Esophagus squamous epithelium (tissue), 5 donors: ENCODE data around the gene ATP5PF. TPM values are rescaled to one million over a fixed set of nuclear protein-coding genes. Genes with fewer than 3 reads are reported as not detected.

Experiments used
- DNase-seq: peaks from one replicate; lab custom pipeline; 2025; lab: John Stamatoyannopoulos, UW
- H3K27ac ChIP-seq, 4 donors: fragments of 200-600 bp; sonication (generic); one replicate each; pipeline ENCODE4 v1.5.1; 2016 to 2019; ENCODE audit warnings: mild to moderate bottlenecking in 1 of 4
- H3K27me3 ChIP-seq, 4 donors: fragments of 200-600 bp; sonication (generic); 1 replicate in 3 of 4; 2 replicates in 1 of 4; pipeline versions ENCODE4 v1.5.1 to v1.6.0; 2017 to 2021; ENCODE audit warnings: antibody characterized with exemption in 1 of 4
- H3K36me3 ChIP-seq, 3 donors: fragments of 200-600 bp; sonication (generic); one replicate each; pipeline ENCODE4 v1.5.1; 2016 to 2019
- H3K4me1 ChIP-seq, 3 donors: fragments of 200-600 bp; sonication (generic); one replicate each; pipeline ENCODE4 v1.5.1; 2017 to 2019
- H3K4me3 ChIP-seq, 4 donors: fragments of 200-600 bp; sonication (generic); 1 replicate in 3 of 4; 2 replicates in 1 of 4; pipeline ENCODE4 v1.5.1; 2016 to 2019; ENCODE audit warnings: mild to moderate bottlenecking in 2 of 4, moderate library complexity in 1 of 4
- H3K9me3 ChIP-seq, 3 donors: fragments of 200-600 bp; sonication (generic); one replicate each; pipeline ENCODE4 v1.5.1; 2016 to 2019
- POLR2A ChIP-seq, 4 donors: fragments of 450-650 bp; IDR thresholded peaks; one replicate each; pipeline ENCODE4 v1.6.1; 2017; ENCODE audit warnings: antibody characterized with exemption in 4 of 4, mild to moderate bottlenecking in 4 of 4, moderate library complexity in 3 of 4
- WGBS, 2 donors: methylation state at CpG; one replicate each; pipeline ENCODE4 v1.1.5; 2018; 5-methylcytosine and 5-hydroxymethylcytosine counted together
- intact Hi-C: fragments of 100-400 bp; cut with DNase I; formaldehyde crosslinking; loops from one replicate; pipeline ENCODE4 v1.15.0; 2022
- total RNA-seq, 4 donors: library from RNA; depleted of rRNA; stranded (reverse); fragments of >200 nt; gene quantifications; one replicate each; pipeline ENCODE4 v1.1.0, GENCODE V29; 2016
- TF ChIP-seq, protein P1 (sequence below), 6 experiments: fragments of 450-650 bp in 4 of 6; fragments of 200-600 bp in 2 of 6; sonication (generic) in 2 of 6; IDR thresholded peaks; one replicate each; pipeline ENCODE4 v1.5.1; 2016 to 2019; ENCODE audit warnings: antibody characterized with exemption in 6 of 6, mild to moderate bottlenecking in 4 of 6, moderate library complexity in 4 of 6
- donor health status: DM: yes; HTN: yes; CAD: no.

The ATP5PF gene
- total RNA-seq, 4 donors from 2014 or later, result 123 to 192 (median 129) TPM

DNA sequence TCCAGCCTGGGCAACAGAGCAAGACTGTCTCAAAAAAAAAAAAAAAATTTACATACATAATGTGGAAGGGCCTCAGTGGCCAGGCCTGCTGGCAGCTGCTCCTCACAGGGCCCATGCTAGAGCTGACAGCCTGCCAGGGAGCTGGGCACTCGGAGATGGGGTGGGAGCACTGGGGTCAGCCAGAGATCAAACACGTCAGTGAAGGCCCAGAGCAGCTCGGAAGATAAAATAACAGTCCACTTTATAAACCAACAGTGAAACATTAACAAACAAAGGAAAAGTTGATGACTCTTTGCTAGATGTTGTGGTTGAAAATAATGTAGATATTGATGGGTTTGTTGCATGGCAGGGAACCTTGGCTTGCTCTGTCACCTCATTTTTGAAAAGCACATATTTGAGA lies 42.7 kb downstream of the ATP5PF start:
- Histone ChIP-seq H3K9me3 (no peaks in the 10 kb centered on the region), H3K27ac (no peak overlapping the region), H3K4me3 (no peak overlapping the region), H3K4me1 (no peaks in the 10 kb centered on the region), H3K36me3 (peaks cover 0 to 9% (median 0%) of the 10 kb centered on the region in 3 donors), H3K27me3 (no peaks in the 10 kb centered on the region)
- intact Hi-C loops, result no loop called here
- TF ChIP-seq, protein P1, sequence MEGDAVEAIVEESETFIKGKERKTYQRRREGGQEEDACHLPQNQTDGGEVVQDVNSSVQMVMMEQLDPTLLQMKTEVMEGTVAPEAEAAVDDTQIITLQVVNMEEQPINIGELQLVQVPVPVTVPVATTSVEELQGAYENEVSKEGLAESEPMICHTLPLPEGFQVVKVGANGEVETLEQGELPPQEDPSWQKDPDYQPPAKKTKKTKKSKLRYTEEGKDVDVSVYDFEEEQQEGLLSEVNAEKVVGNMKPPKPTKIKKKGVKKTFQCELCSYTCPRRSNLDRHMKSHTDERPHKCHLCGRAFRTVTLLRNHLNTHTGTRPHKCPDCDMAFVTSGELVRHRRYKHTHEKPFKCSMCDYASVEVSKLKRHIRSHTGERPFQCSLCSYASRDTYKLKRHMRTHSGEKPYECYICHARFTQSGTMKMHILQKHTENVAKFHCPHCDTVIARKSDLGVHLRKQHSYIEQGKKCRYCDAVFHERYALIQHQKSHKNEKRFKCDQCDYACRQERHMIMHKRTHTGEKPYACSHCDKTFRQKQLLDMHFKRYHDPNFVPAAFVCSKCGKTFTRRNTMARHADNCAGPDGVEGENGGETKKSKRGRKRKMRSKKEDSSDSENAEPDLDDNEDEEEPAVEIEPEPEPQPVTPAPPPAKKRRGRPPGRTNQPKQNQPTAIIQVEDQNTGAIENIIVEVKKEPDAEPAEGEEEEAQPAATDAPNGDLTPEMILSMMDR (IDR thresholded peaks at IDR 0.05), result no peak
- TF ChIP-seq POLR2A (IDR thresholded peaks at IDR 0.05), result no peak
- 65 to 75% methylated on average over 3 of the region's 3 CpGs for WGBS, 2 donors
- no peak for DNase-seq

DNA sequence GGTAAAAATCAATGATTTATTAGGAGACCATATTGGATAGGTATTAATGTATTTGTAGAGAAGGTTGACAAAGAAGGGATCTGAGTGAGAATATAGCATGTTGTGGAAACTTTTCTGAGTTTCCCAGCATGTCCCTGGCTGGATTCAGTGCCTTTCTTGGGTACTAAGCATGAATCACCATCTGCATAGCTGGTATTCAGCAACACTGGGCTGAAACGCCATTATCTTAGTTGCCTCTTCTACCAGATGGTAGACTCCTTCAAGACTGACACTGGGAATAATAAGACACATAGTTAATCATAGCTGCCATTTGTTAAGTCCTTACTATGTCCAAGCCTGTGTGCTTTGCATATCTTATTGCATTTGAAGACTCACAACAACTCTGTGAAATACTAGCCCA lies 45.5 kb downstream of the ATP5PF start:
- Histone ChIP-seq H3K36me3 (peaks cover 0 to 5% (median 0%) of the 10 kb centered on the region in 3 donors), H3K27ac (peak overlapping the region in 1 of 4 donors; percentile 42), H3K27me3 (no peaks in the 10 kb centered on the region), H3K4me3 (no peak overlapping the region), H3K9me3 (no peaks in the 10 kb centered on the region), H3K4me1 (no peaks in the 10 kb centered on the region)
- 50 to 67% methylated on average over 1 of the region's 1 CpG for WGBS, 2 donors
- no peak for DNase-seq
- intact Hi-C loops, result no loop called here
- no peak for TF ChIP-seq POLR2A (IDR thresholded peaks at IDR 0.05)
- TF ChIP-seq, protein P1 (IDR thresholded peaks at IDR 0.05), result no peak

DNA sequence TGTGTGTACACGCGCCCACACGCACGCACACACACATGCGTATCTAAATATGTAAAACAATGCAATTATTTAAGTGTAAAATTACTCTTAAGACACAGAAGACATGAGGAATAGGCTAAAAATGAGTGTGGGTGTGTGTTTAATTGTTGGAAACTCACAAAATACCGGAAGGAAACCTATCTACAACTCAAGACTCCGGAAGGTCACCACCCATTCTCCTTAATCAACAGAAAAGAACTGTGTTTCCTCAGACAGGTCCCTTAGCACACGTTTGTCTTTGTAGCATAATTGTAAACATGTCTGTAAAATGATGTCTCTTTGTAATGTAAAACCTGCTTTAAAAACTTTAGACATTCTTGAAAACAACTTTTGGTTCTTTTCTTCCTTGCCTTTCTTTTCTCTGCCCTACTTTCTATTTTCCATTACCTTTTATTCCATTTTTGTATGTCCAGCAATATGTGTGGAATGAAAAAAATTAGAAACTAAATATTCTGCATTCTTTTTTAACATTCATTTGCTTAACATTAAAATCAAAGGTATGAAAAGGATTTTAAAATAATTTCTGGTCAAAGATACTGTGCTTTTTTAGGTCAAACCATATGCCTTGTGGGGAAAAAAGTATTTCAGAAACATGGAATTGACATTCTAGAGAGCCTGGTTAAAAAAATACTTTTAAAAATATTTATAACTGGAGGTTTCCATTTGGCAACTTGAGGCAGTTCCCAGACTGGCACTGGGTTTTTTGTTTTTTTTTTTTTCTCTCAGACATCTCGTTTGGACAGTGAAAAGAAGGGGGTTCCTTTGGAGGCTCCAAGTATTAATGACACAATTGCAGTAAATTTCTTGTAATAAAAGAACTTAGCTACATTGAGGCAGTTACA lies 46.2 kb downstream of the ATP5PF start:
- no peaks in the 10 kb centered on the region for H3K27me3 ChIP-seq
- peak overlapping the region in 3 of 4 donors; percentile 15 to 47 (median 35) for H3K27ac ChIP-seq
- no peaks in the 10 kb centered on the region for H3K9me3 ChIP-seq
- no peaks in the 10 kb centered on the region for H3K4me1 ChIP-seq
- H3K36me3 ChIP-seq, result no peaks in the 10 kb centered on the region
- H3K4me3 ChIP-seq, result no peak overlapping the region
- WGBS, 2 donors, result 60 to 65% methylated on average over 9 of the region's 9 CpGs
- TF ChIP-seq POLR2A (IDR thresholded peaks at IDR 0.05), result no peak
- TF ChIP-seq, protein P1 (IDR thresholded peaks at IDR 0.05), result no peak
- intact Hi-C loops, result no loop called here
- no peak for DNase-seq

DNA sequence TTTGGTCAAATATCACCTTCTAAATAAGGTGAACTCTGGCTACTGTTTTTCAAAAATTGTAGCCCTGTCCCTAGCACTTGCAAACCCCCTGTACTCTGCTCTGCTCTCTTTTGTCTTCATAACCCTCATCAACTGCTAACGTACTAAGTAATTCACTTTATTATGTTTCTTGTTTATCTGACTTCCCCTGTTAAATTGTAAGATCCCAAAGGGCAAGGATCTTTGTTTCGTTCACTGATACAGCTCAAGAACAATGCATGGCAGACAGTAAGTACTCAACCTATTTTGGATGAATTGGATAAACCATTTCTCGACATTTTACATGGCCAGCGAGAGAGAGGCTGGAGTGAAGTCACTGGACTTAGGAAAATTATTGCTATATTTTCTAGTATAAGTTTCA lies 46.9 kb downstream of the ATP5PF start:
- Histone ChIP-seq H3K27ac (peak overlapping the region in 3 of 4 donors; percentile 34 to 47 (median 35)), H3K36me3 (no peaks in the 10 kb centered on the region), H3K4me3 (no peak overlapping the region), H3K4me1 (no peaks in the 10 kb centered on the region), H3K9me3 (no peaks in the 10 kb centered on the region), H3K27me3 (no peaks in the 10 kb centered on the region)
- DNase-seq, result no peak
- WGBS, 2 donors, result 82 to 85% methylated on average over 4 of the region's 4 CpGs
- TF ChIP-seq, protein P1 (IDR thresholded peaks at IDR 0.05), result no peak
- TF ChIP-seq POLR2A (IDR thresholded peaks at IDR 0.05), result no peak
- intact Hi-C loops, result no loop called here

DNA sequence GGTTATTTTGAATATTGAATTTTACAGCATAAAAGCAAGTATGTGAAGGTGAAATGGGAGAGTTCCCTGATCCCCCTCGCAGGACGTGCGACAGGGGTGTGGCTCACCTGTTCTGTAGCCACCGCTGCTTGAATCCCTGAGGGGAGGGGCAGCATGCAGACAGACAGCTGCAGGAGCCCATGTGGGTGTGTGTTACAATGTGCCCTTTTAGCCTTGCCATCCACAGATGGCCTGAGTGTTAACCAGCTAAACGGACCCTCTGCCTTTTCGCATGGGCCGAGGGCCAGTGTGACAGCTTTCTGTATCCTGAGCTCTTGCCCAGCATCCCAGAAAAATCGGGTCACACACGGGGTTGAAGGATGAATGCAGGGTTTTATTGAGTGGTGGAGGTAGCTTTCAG lies 52.3 kb downstream of the ATP5PF start:
- 64 to 66% methylated on average over 5 to 6 of the region's 9 CpGs for WGBS, 2 donors
- Histone ChIP-seq H3K27me3 (no peaks in the 10 kb centered on the region), H3K9me3 (no peaks in the 10 kb centered on the region), H3K4me3 (no peak overlapping the region), H3K36me3 (no peaks in the 10 kb centered on the region), H3K27ac (no peak overlapping the region), H3K4me1 (no peaks in the 10 kb centered on the region)
- DNase-seq, result no peak
- intact Hi-C loops, result no loop called here
- TF ChIP-seq POLR2A (IDR thresholded peaks at IDR 0.05), result no peak
- TF ChIP-seq, protein P1 (IDR thresholded peaks at IDR 0.05), result no peak
